Suprapubic skin (tissue), 4 donors: ENCODE measurements around the gene SERTAD2.

Experiments
- EP300 ChIP-seq: sonication (generic); formaldehyde crosslinking; IDR thresholded peaks from one replicate; pipeline ENCODE4 v1.6.1; 2017; ENCODE audit warnings: antibody characterized with exemption
- POLR2A ChIP-seq, 2 donors: fragments of 450-650 bp; IDR thresholded peaks; one replicate each; pipeline ENCODE4 v1.6.1; 2017; ENCODE audit warnings: antibody characterized with exemption in 2 of 2, mild to moderate bottlenecking in 2 of 2, moderate library complexity in 2 of 2
- POLR2AphosphoS5 ChIP-seq, 3 donors: sonication (generic); formaldehyde crosslinking; IDR thresholded peaks; one replicate each; pipeline ENCODE4 v1.6.1; 2017; ENCODE audit warnings: antibody characterized with exemption in 3 of 3
- TF ChIP-seq, protein P1 (sequence below), 2 donors: fragments of 200-600 bp in 1 of 2; fragments of 450-650 bp in 1 of 2; sonication (generic) in 1 of 2; IDR thresholded peaks; one replicate each; pipeline ENCODE4 v1.5.1; 2016 to 2019; ENCODE audit warnings: antibody characterized with exemption in 2 of 2, mild to moderate bottlenecking in 1 of 2, moderate library complexity in 1 of 2

DNA sequence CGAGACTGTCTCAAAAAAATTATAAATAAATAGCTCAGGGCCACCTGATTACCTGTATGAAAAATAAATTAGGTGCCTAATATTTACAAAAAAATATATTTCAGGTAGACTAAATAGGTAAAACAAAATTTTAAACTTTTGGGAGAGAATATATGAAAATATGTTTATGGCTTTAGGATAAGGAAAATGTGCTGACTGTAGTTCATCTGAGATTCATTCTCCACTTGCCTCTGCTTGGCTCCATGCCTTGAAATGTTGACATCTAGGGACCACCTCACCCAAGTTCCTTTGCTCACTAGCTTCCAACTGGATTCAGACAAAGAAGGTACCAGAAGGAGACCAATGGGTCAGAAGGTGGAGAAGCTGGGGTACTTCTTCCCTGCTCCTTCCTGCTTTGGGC is 9.7 kb upstream of the SERTAD2 start:
- TF ChIP-seq, protein P1, sequence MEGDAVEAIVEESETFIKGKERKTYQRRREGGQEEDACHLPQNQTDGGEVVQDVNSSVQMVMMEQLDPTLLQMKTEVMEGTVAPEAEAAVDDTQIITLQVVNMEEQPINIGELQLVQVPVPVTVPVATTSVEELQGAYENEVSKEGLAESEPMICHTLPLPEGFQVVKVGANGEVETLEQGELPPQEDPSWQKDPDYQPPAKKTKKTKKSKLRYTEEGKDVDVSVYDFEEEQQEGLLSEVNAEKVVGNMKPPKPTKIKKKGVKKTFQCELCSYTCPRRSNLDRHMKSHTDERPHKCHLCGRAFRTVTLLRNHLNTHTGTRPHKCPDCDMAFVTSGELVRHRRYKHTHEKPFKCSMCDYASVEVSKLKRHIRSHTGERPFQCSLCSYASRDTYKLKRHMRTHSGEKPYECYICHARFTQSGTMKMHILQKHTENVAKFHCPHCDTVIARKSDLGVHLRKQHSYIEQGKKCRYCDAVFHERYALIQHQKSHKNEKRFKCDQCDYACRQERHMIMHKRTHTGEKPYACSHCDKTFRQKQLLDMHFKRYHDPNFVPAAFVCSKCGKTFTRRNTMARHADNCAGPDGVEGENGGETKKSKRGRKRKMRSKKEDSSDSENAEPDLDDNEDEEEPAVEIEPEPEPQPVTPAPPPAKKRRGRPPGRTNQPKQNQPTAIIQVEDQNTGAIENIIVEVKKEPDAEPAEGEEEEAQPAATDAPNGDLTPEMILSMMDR (IDR thresholded peaks at IDR 0.05), result no peak
- TF ChIP-seq EP300 (no peak), POLR2AphosphoS5 (IDR thresholded peaks at IDR 0.05) (no peak), POLR2A (IDR thresholded peaks at IDR 0.05) (no peak)
